ENCODE measurements around the gene CA12. TPM values are rescaled to one million over a fixed set of nuclear protein-coding genes. Genes with fewer than 3 reads are reported as not detected.

CA12 gene
- total and polyA plus RNA-seq, 2 donors (not counting 3 experiments of a cell fraction or from before 2014, with no cell fraction given), result 1.1 to 5.9 TPM

GRCh38 chr15:63305260-63305659 lies 76.4 kb downstream of the CA12 start:
- dilution Hi-C loops (cut with MboI; ENCODE audit: extremely low pct_ligation_motif_present, low sequenced_read_pairs), result no loop called here
- Histone ChIP-seq H3K4me1 (ENCODE audit: control insufficient read depth, extremely low read depth, insufficient read depth, low read length) (peaks cover 15% of the 10 kb centered on the region), H3K9me3 (replicated peaks; ENCODE audit: control insufficient read depth, insufficient read depth, low read length) (no peaks in the 10 kb centered on the region), H3K36me3 (ENCODE audit: control insufficient read depth in 2 of 2, extremely low read depth in 1 of 2, insufficient read depth in 2 of 2, low read length in 2 of 2) (peaks cover 0 to 6% of the 10 kb centered on the region in 2 experiments), H3K4me3 (replicated peaks in 1 of 3; ENCODE audit: insufficient read depth in 1 of 3, low read depth in 1 of 3, low read length in 3 of 3) (no peak overlapping the region), H3K9ac (replicated peaks; ENCODE audit: extremely low read depth, insufficient read depth, low read length) (no peak overlapping the region), H3K9me1 (replicated peaks; ENCODE audit: control insufficient read depth, extremely low read depth, insufficient read depth, low read length) (no peaks in the 10 kb centered on the region), H3K79me2 (ENCODE audit: control insufficient read depth, insufficient read depth, low read length) (no peaks in the 10 kb centered on the region), H3K4me2 (ENCODE audit: insufficient read depth, low read length) (no peak overlapping the region), H3K27me3 (ENCODE audit: control insufficient read depth in 2 of 2, insufficient read depth in 2 of 2, low read length in 2 of 2) (no peaks in the 10 kb centered on the region), H2AFZ (ENCODE audit: low read depth, low read length) (no peak overlapping the region), H3K27ac (ENCODE audit: insufficient read depth, low read depth, low read length) (no peak overlapping the region), H4K20me1 (replicated peaks; ENCODE audit: control insufficient read depth, extremely low read depth, insufficient read depth, low read length) (no peaks in the 10 kb centered on the region)
- CTCF ChIA-PET, result no interaction called here
- BruUV-seq (replicated peaks), result no TSS peak
- no peak for TF ChIP-seq POLR2AphosphoS5 (IDR thresholded peaks at IDR 0.05; ENCODE audit: insufficient read depth, low read depth, low read length)
- TF ChIP-seq CTCF (IDR thresholded peaks at IDR 0.05; ENCODE audit: extremely low read depth in 1 of 2, insufficient read depth in 1 of 2, low read depth in 1 of 2, low read length in 2 of 2), result no peak
- TF ChIP-seq FOS (IDR thresholded peaks at IDR 0.05; ENCODE audit: borderline replicate concordance, insufficient read depth, low read length), result no peak
- no peak for TF ChIP-seq EZH2 (IDR thresholded peaks at IDR 0.05; ENCODE audit: borderline replicate concordance, low read depth, low read length, severe bottlenecking)
- TF ChIP-seq MAX (IDR thresholded peaks at IDR 0.05; ENCODE audit: insufficient read depth, insufficient read length), result no peak
- TF ChIP-seq JUN (IDR thresholded peaks at IDR 0.05; ENCODE audit: borderline replicate concordance, insufficient read depth, insufficient read length, low read depth), result no peak
- no peak for TF ChIP-seq POLR2A (IDR thresholded peaks at IDR 0.05; ENCODE audit: low read depth, low read length)
- TF ChIP-seq GATA2 (IDR thresholded peaks at IDR 0.05; ENCODE audit: insufficient read depth, insufficient read length, low read depth, low read length), result no peak
- intact Hi-C loops (cut with micrococcal nuclease), result no loop called here
- DNase-seq (ENCODE audit: low read depth, low spot score) (no peak), FAIRE-seq (no peak)
- POLR2A ChIA-PET, result no interaction called here

All from endothelial cell of umbilical vein (primary cell).